ENCODE data around the gene EBF3. TPM values are rescaled to one million over a fixed set of nuclear protein-coding genes. Genes with fewer than 3 reads are reported as not detected.

The EBF3 gene
- total RNA-seq, 1 experiment from 2014 or later = 0.12 TPM

GRCh38 chr10:129891806-129892205, 72.3 kb downstream of the EBF3 start:
- Histone ChIP-seq H4K20me1 (ENCODE audit: insufficient read depth) (no peaks in the 10 kb centered on the region), H3K79me2 (ENCODE audit: insufficient read depth, low read length) (no peaks in the 10 kb centered on the region), H3K4me1 (ENCODE audit: control insufficient read depth in 1 of 2, insufficient read depth in 2 of 2, low read length in 2 of 2) (no peaks in the 10 kb centered on the region), H3K9me3 (ENCODE audit: control insufficient read depth in 1 of 2, insufficient read depth in 1 of 2, low read depth in 1 of 2, low read length in 2 of 2) (no peaks in the 10 kb centered on the region), H3K27me3 (ENCODE audit: insufficient read depth, low read length) (no peaks in the 10 kb centered on the region), H3K4me3 (replicated peaks in 1 of 2; ENCODE audit: low read depth in 1 of 2, low read length in 2 of 2) (no peak overlapping the region), H2AFZ (ENCODE audit: low read depth, low read length, poor library complexity, severe bottlenecking) (no peak overlapping the region), H3K9me2 (ENCODE audit: insufficient read depth) (no peaks in the 10 kb centered on the region), H3K9ac (ENCODE audit: low read length) (no peak overlapping the region), H3K36me3 (ENCODE audit: control insufficient read depth in 1 of 2, insufficient read depth in 2 of 2, low read length in 2 of 2) (no peaks in the 10 kb centered on the region), H3K27ac (ENCODE audit: low read depth, low read length) (no peak overlapping the region), H3K4me2 (ENCODE audit: low read length) (no peak overlapping the region)
- TF ChIP-seq YY1 (IDR thresholded peaks at IDR 0.05; ENCODE audit: extremely low read depth, insufficient replicate concordance, low read depth, low read length) = no peak
- no peak for DNase-seq (ENCODE audit: low read depth, low spot score)
- BruUV-seq (replicated peaks) = no TSS peak
- ChIA-PET RAD21 (ENCODE audit: low non-redundant PET in 1 of 2, low total read pairs in 2 of 2, uncharacterized antibody in 2 of 2, unreplicated experiment in 2 of 2) (no interaction called here), POLR2A (no interaction called here), CTCF (no interaction called here)
- intact Hi-C loops (cut with micrococcal nuclease) = no loop called here
- ATAC-seq = no peak

- DNase-seq (ENCODE audit: low read depth, low spot score) (no peak), ATAC-seq (no peak)
- H3K27ac ChIP-seq (ENCODE audit: low read depth, low read length) = no peak overlapping the region
- no peak overlapping the region for H3K4me3 ChIP-seq (replicated peaks in 1 of 2; ENCODE audit: low read depth in 1 of 2, low read length in 2 of 2)
- CTCF ChIA-PET = interaction anchor here (0.7 kb wide), 1 partner anchor 220 kb away, joined by 3 read pairs; the partner anchor contains the start of gene C10orf143
- H3K27me3 ChIP-seq (ENCODE audit: insufficient read depth, low read length) = no peaks in the 10 kb centered on the region
- BruUV-seq (replicated peaks) = no TSS peak
- H3K36me3 ChIP-seq (ENCODE audit: control insufficient read depth in 1 of 2, insufficient read depth in 2 of 2, low read length in 2 of 2) = no peaks in the 10 kb centered on the region
- no peaks in the 10 kb centered on the region for H3K9me2 ChIP-seq (ENCODE audit: insufficient read depth)
- POLR2A ChIA-PET = no interaction called here
- intact Hi-C loops (cut with micrococcal nuclease) = no loop called here
- H3K9me3 ChIP-seq (ENCODE audit: control insufficient read depth in 1 of 2, insufficient read depth in 1 of 2, low read depth in 1 of 2, low read length in 2 of 2) = no peaks in the 10 kb centered on the region
- H3K9ac ChIP-seq (ENCODE audit: low read length) = no peak overlapping the region
- no peak overlapping the region for H3K4me2 ChIP-seq (ENCODE audit: low read length)
- no peaks in the 10 kb centered on the region for H3K4me1 ChIP-seq (ENCODE audit: control insufficient read depth in 1 of 2, insufficient read depth in 2 of 2, low read length in 2 of 2)
- no peaks in the 10 kb centered on the region for H3K79me2 ChIP-seq (ENCODE audit: insufficient read depth, low read length)
- TF ChIP-seq CTCF (IDR thresholded peaks at IDR 0.05 in 2 of 3, conservative IDR thresholded peaks at IDR 0.05 in 1 of 3; ENCODE audit: borderline replicate concordance in 1 of 3, insufficient read depth in 1 of 3, low read depth in 2 of 3, low read length in 2 of 3) = no peak
- TF ChIP-seq POLR2AphosphoS5 (IDR thresholded peaks at IDR 0.05; ENCODE audit: low read depth, low read length) = no peak
- TF ChIP-seq RAD21 (IDR thresholded peaks at IDR 0.05; ENCODE audit: low read depth) = no peak
- TF ChIP-seq TCF7L2 (IDR thresholded peaks at IDR 0.05; ENCODE audit: borderline replicate concordance, extremely low read depth, insufficient read depth, insufficient read length) = no peak
- TF ChIP-seq ZFX (IDR thresholded peaks at IDR 0.05) = no peak
- TF ChIP-seq YY1 (IDR thresholded peaks at IDR 0.05; ENCODE audit: extremely low read depth, insufficient replicate concordance, low read depth, low read length) = no peak
- no peak for TF ChIP-seq MAX (IDR thresholded peaks at IDR 0.05)
- no peak for TF ChIP-seq ATF3 (IDR thresholded peaks at IDR 0.05)
- TF ChIP-seq CBX3 (IDR thresholded peaks at IDR 0.05; ENCODE audit: low read depth) = no peak
- no peak for TF ChIP-seq ZNF274 (IDR thresholded peaks at IDR 0.05; ENCODE audit: low read depth, low read length)
- H2AFZ ChIP-seq (ENCODE audit: low read depth, low read length, poor library complexity, severe bottlenecking) = no peak overlapping the region
- no peaks in the 10 kb centered on the region for H4K20me1 ChIP-seq (ENCODE audit: insufficient read depth)
- RAD21 ChIA-PET (ENCODE audit: low non-redundant PET in 1 of 2, low total read pairs in 2 of 2, uncharacterized antibody in 2 of 2, unreplicated experiment in 2 of 2) = no interaction called here
These were observed 73.9 kb downstream of the EBF3 start for GRCh38 chr10:129890170-129890569.

All from HCT116 (cell line).